H1 (cell line): Measurements from ENCODE around the gene RBM5. TPM values are rescaled to one million over a fixed set of nuclear protein-coding genes. Genes with fewer than 3 reads are reported as not detected.
A peak's percentile ranks its signal among the peaks of the same experiment; 100 is the strongest.

Experiments used
- CTCF ChIA-PET: fragments of 300-600 bp; sonication (Branson Sonifier 250); formaldehyde crosslinking; loops from one replicate; lab custom pipeline; 2021; ENCODE audit not compliant: partially characterized antibody; lab: Charles Lee
- POLR2A ChIA-PET: fragments of 300-600 bp; sonication (Branson Sonifier 250); formaldehyde crosslinking; loops from one replicate; lab custom pipeline; 2021; ENCODE audit warnings: inconsistent platforms; ENCODE audit not compliant: partially characterized antibody; lab: Charles Lee
- DNase-seq, 2 experiments: peaks; one replicate each; pipeline versions ENCODE4 v3.0.0 to v3.0.0-alpha.2; 2010 to 2022; ENCODE audit warnings: low spot score in 2 of 2, low read depth in 1 of 2, mixed read lengths in 1 of 2
- FAIRE-seq: peaks from 2 replicates; lab custom pipeline; 2011; peaks lifted over from hg19 to GRCh38; lab: Jason Lieb, UNC
- H2AFZ ChIP-seq: 2 replicates; pipeline ENCODE4 v1.8.1; 2012; ENCODE audit warnings: low read length, inconsistent platforms
- H2AK5ac ChIP-seq: 2 replicates; pipeline ENCODE4 v1.6.1; 2013; ENCODE audit warnings: low read depth, low read length
- H2BK120ac ChIP-seq: replicated peaks from 2 replicates; pipeline ENCODE3; 2013; ENCODE audit warnings: low read depth, low read length, inconsistent platforms
- H2BK12ac ChIP-seq: 2 replicates; pipeline ENCODE4 v1.6.1; 2013; ENCODE audit warnings: low read depth, low read length
- H2BK15ac ChIP-seq: 2 replicates; pipeline ENCODE4 v1.6.1; 2013; ENCODE audit warnings: low read length
- H2BK20ac ChIP-seq: 2 replicates; pipeline ENCODE4 v1.6.1; 2013; ENCODE audit warnings: low read length
- H2BK5ac ChIP-seq: 2 replicates; pipeline ENCODE4 v1.6.1; 2013; ENCODE audit warnings: low read depth, low read length
- H3K14ac ChIP-seq: 2 replicates; pipeline ENCODE4 v1.6.1; 2013; ENCODE audit warnings: inconsistent platforms; ENCODE audit not compliant: insufficient read length
- H3K18ac ChIP-seq: 2 replicates; pipeline ENCODE4 v1.6.1; 2013; ENCODE audit warnings: low read length; ENCODE audit errors: extremely low read depth
- H3K23ac ChIP-seq: 2 replicates; pipeline ENCODE4 v1.6.1; 2013; ENCODE audit warnings: inconsistent platforms; ENCODE audit not compliant: insufficient read length
- H3K23me2 ChIP-seq: 2 replicates; pipeline ENCODE4 v1.6.1; 2013; ENCODE audit warnings: low read depth, low read length
- H3K27ac ChIP-seq: 2 replicates; pipeline ENCODE4 v1.6.1; 2011; ENCODE audit warnings: low read depth, low read length, inconsistent platforms
- H3K27me3 ChIP-seq, 4 experiments: replicated peaks in 1 of 4; 1 replicate in 1 of 4; 2 replicates in 3 of 4; pipeline versions ENCODE4 v1.6.1 to v1.8.1; 2011 to 2013; ENCODE audit warnings: low read length in 3 of 4, mild to moderate bottlenecking in 3 of 4, inconsistent platforms in 2 of 4, mixed read lengths in 2 of 4, moderate library complexity in 1 of 4; ENCODE audit not compliant: control insufficient read depth in 3 of 4, insufficient read depth in 3 of 4; ENCODE audit errors: extremely low read depth in 1 of 4
- H3K36me3 ChIP-seq, 4 experiments: 2 replicates each; pipeline versions ENCODE4 v1.6.1 to v1.8.1; 2011 to 2013; ENCODE audit warnings: mild to moderate bottlenecking in 4 of 4, low read length in 3 of 4, moderate library complexity in 2 of 4, control low read depth in 1 of 4, inconsistent platforms in 1 of 4; ENCODE audit not compliant: insufficient read depth in 4 of 4, control insufficient read depth in 2 of 4
- H3K4ac ChIP-seq: replicated peaks from 2 replicates; pipeline ENCODE3; 2013; ENCODE audit warnings: low read length, low read depth, mixed read lengths, inconsistent platforms; ENCODE audit not compliant: insufficient read length
- H3K4me1 ChIP-seq, 4 experiments: replicated peaks in 1 of 4; 1 replicate in 1 of 4; 2 replicates in 3 of 4; pipeline versions ENCODE4 v1.6.1 to v1.8.1; 2011 to 2013; ENCODE audit warnings: low read length in 3 of 4, inconsistent platforms in 2 of 4, mixed read lengths in 1 of 4; ENCODE audit not compliant: insufficient read depth in 4 of 4, control insufficient read depth in 3 of 4
- H3K4me2 ChIP-seq, 2 experiments: 2 replicates each; pipeline versions ENCODE4 v1.6.1 to v1.8.1; 2011 to 2013; ENCODE audit warnings: low read depth in 2 of 2, low read length in 2 of 2, control low read depth in 1 of 2, inconsistent platforms in 1 of 2, mild to moderate bottlenecking in 1 of 2; ENCODE audit not compliant: insufficient read depth in 1 of 2
- H3K4me3 ChIP-seq, 4 experiments: fragments of 200-600, 300-600 bp in 1 of 4; sonication (generic), shearing (Covaris generic), sonication (Bioruptor Twin) in 1 of 4; 2 replicates each; pipeline versions ENCODE4 v1.5.1 to v1.8.1; 2011 to 2016; ENCODE audit warnings: low read length in 4 of 4, low read depth in 3 of 4, control low read depth in 2 of 4, inconsistent platforms in 2 of 4, mild to moderate bottlenecking in 2 of 4, mixed read lengths in 1 of 4, moderate library complexity in 1 of 4; ENCODE audit not compliant: insufficient read depth in 2 of 4; ENCODE audit errors: extremely low read depth in 1 of 4
- H3K56ac ChIP-seq: replicated peaks from 2 replicates; pipeline ENCODE3; 2013; ENCODE audit warnings: low read depth, mild to moderate bottlenecking, mixed read lengths, low read length, inconsistent platforms; ENCODE audit not compliant: insufficient read length
- H3K79me1 ChIP-seq: 2 replicates; pipeline ENCODE4 v1.6.1; 2013; ENCODE audit warnings: low read depth, low read length, control low read depth
- H3K79me2 ChIP-seq, 2 experiments: 2 replicates each; pipeline versions ENCODE4 v1.6.1 to v1.8.1; 2012 to 2013; ENCODE audit warnings: low read length in 2 of 2, mild to moderate bottlenecking in 2 of 2, inconsistent platforms in 1 of 2; ENCODE audit not compliant: insufficient read depth in 2 of 2, control insufficient read depth in 1 of 2
- H3K9ac ChIP-seq, 4 experiments: replicated peaks in 1 of 4; 1 replicate in 1 of 4; 2 replicates in 3 of 4; pipeline versions ENCODE4 v1.6.1 to v1.8.1; 2011 to 2013; ENCODE audit warnings: low read depth in 3 of 4, low read length in 3 of 4, control low read depth in 2 of 4, mild to moderate bottlenecking in 2 of 4, moderate library complexity in 2 of 4, inconsistent platforms in 1 of 4; ENCODE audit errors: extremely low read depth in 1 of 4
- H3K9me3 ChIP-seq, 2 experiments: 2 replicates each; pipeline versions ENCODE4 v1.6.1 to v1.8.1; 2012 to 2013; ENCODE audit warnings: mild to moderate bottlenecking in 2 of 2, moderate library complexity in 2 of 2, control low read depth in 1 of 2, inconsistent platforms in 1 of 2, low read depth in 1 of 2, low read length in 1 of 2, mixed read lengths in 1 of 2; ENCODE audit not compliant: insufficient read depth in 2 of 2
- H4K20me1 ChIP-seq, 2 experiments: replicated peaks in 1 of 2; 2 replicates each; pipeline versions ENCODE3 to v1.8.1; 2011 to 2013; ENCODE audit warnings: inconsistent platforms in 2 of 2, low read length in 2 of 2, mild to moderate bottlenecking in 1 of 2; ENCODE audit not compliant: insufficient read depth in 2 of 2, control insufficient read depth in 1 of 2
- H4K5ac ChIP-seq: 2 replicates; pipeline ENCODE4 v1.6.1; 2013; ENCODE audit warnings: low read length, low read depth, mixed read lengths, inconsistent platforms; ENCODE audit not compliant: insufficient read length
- H4K8ac ChIP-seq: 2 replicates; pipeline ENCODE4 v1.8.0; 2013; ENCODE audit warnings: mild to moderate bottlenecking, moderate library complexity, low read length, inconsistent platforms; ENCODE audit not compliant: insufficient read depth; ENCODE audit errors: extremely low read depth
- H4K91ac ChIP-seq: replicated peaks from 2 replicates; pipeline ENCODE3; 2013; ENCODE audit warnings: low read length, mixed read lengths, inconsistent platforms; ENCODE audit not compliant: insufficient read length
- ASH2L ChIP-seq: fragments of 200-600, 300-600 bp; sonication (generic); IDR thresholded peaks from one replicate; pipeline ENCODE4 v1.7.1; 2017; ENCODE audit warnings: low read length
- CREB1 ChIP-seq: IDR thresholded peaks from 2 replicates; pipeline ENCODE4 v1.6.1; 2012; ENCODE audit warnings: inconsistent platforms
- GTF2F1 ChIP-seq: IDR thresholded peaks from 2 replicates; pipeline ENCODE4 v1.6.1; 2012; ENCODE audit warnings: low read depth, low read length, improper control_type of control experiment, borderline replicate concordance
- JUN ChIP-seq: IDR thresholded peaks from 2 replicates; pipeline ENCODE4 v1.6.1; 2011; ENCODE audit warnings: low read depth, mild to moderate bottlenecking, improper control_type of control experiment, low read length
- KDM5A ChIP-seq: fragments of 200-600 bp; IDR thresholded peaks from 2 replicates; pipeline ENCODE4 v1.7.1; 2012; ENCODE audit warnings: mild to moderate bottlenecking, low read length, inconsistent platforms, mixed read lengths
- SIX5 ChIP-seq: IDR thresholded peaks from 2 replicates; pipeline ENCODE4 v1.6.1; 2011; ENCODE audit warnings: mild to moderate bottlenecking, low read depth, low read length
- TBP ChIP-seq: IDR thresholded peaks from 2 replicates; pipeline ENCODE4 v1.6.1; 2011; ENCODE audit warnings: low read depth, low read length, improper control_type of control experiment
- ZNF274 ChIP-seq: IDR thresholded peaks from 2 replicates; pipeline ENCODE4 v1.7.0; 2012; ENCODE audit warnings: low read length, borderline replicate concordance; ENCODE audit errors: extremely low read depth
- WGBS, 2 experiments: shearing (Covaris generic) in 1 of 2; methylation state at CpG; one replicate each; pipeline versions ENCODE4 v1.1.6 to v1.1.7; 2013 to 2015; ENCODE audit warnings: low lambda C conversion rate in 2 of 2, mixed read lengths in 2 of 2, inconsistent platforms in 1 of 2, low coverage in 1 of 2, missing lambda C conversion rate in 1 of 2; ENCODE audit not compliant: insufficient replicate concordance in 2 of 2, insufficient coverage in 1 of 2, insufficient read length in 1 of 2; ENCODE audit errors: extremely low coverage in 1 of 2, missing lambda C conversion rate in 1 of 2; 5-methylcytosine and 5-hydroxymethylcytosine counted together
- polyA plus RNA-seq, 7 experiments: library from polyadenylated mRNA; depleted of rRNA in 3 of 7; stranded (reverse) in 5 of 7; unstranded in 2 of 7; fragments of >200 nt in 5 of 7; fragments of 200-250 nt in 2 of 7; gene quantifications; 1 replicate in 5 of 7; 2 replicates in 1 of 7; 4 replicates in 1 of 7; pipeline versions ENCODE4 v1.2.1 to v1.2.3, GENCODE V29; 2011 to 2013; ENCODE audit warnings: missing spikeins in 2 of 7, mixed read lengths in 2 of 7
- total RNA-seq: library from RNA; stranded (reverse); fragmentation: NEBNext Ultra II Directional; extraction: Animal tissue kit (Norgen Biotek cat#: 25700); gene quantifications from 2 replicates; pipeline ENCODE4 v1.2.1, GENCODE V29; 2021

The RBM5 gene
- total and polyA plus RNA-seq, 2 of the 8 experiments (the other 6 are each of a cell fraction or from before 2014, with no cell fraction given): 82.7 to 144 TPM

DNA sequence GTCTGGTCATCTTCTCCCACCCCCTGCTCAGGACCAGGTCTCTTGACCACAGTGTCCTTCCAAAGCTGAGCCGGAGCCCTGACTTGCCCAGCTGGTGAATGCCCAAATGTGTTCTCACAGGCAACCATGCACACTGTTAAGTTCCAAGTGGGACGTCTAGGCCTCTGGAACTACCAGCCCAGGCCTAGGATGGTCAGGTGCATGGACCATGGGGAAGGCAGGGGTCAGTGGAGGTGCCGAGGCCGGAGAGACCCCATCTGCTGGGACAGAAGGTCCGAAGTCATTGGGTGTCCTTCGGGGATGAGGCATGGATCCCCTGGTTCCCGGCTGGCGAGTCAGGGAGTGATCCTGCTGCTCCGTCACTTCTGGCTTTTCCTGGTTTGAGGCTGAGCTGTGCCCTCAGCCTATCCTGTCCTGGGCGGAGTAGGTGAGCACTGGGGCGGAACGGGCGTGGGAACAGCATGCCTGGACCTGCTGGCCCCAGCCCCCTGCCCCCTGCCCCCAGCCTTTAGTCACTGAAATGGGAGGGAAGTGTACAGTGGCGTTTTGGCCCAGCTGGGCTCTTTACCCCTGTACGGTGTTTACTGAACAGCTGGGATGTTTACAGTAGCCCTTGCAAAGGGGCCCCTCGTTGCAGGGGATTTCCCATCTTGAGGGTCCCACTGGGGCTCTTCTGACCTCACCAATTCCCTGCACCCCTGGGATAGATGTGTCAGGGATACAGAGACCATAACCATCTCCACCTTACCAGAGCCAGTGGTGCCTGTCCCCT is 78.5 kb downstream of the RBM5 start:
- POLR2A ChIA-PET: interaction anchor here (1.4 to 3.3 kb wide), 4 partner anchors 9 to 46 kb away, joined by 3 to 19 read pairs (median 9); no protein-coding TSS in a partner anchor
- H3K4me3 ChIP-seq: no peak overlapping the region
- H3K23ac ChIP-seq: no peak overlapping the region
- FAIRE-seq: no peak
- no peak overlapping the region for H3K14ac ChIP-seq
- TF ChIP-seq SIX5 (no peak), GTF2F1 (no peak), KDM5A (no peak), ASH2L (no peak), TBP (no peak), JUN (no peak), ZNF274 (no peak), CREB1 (no peak)
- TF ChIP-seq, all 59 proteins: peak for 0
- H3K56ac ChIP-seq: no peak overlapping the region
- no peak overlapping the region; a peak in 1 of 4 replicates for H3K4me2 ChIP-seq
- no peaks in the 10 kb centered on the region for H3K9me3 ChIP-seq
- peak overlapping the region; percentile 0; the same call in 1 of the 2 replicates for H3K27ac ChIP-seq
- peaks cover 30% of the 10 kb centered on the region for H3K79me1 ChIP-seq
- H2BK15ac ChIP-seq: peak overlapping the region; percentile 61; the same call in 1 of the 2 replicates
- H2BK20ac ChIP-seq: peak overlapping the region; percentile 61; the same call in 1 of the 2 replicates
- H3K4me1 ChIP-seq: peaks cover 0 to 28% (median 20%) of the 10 kb centered on the region in 4 experiments; a peak in 6 of 7 replicates
- no peak overlapping the region; the same call in 1 of the 2 replicates for H4K8ac ChIP-seq
- no peak overlapping the region for H3K9ac ChIP-seq
- H3K18ac ChIP-seq: no peak overlapping the region
- H3K79me2 ChIP-seq: peaks cover 0 to 20% of the 10 kb centered on the region in 2 experiments; a peak in 2 of 4 replicates
- 89% methylated on average over 15 of the region's 16 CpGs; no CpG with 5 or more reads in 1 of the 2 experiments for WGBS, 2 experiments
- no peak overlapping the region for H4K91ac ChIP-seq
- no peak for DNase-seq
- 0 out of 2 replicates have a peak overlapping the region, but pooled peaks have one; percentile 6 for H2AK5ac ChIP-seq
- peaks cover 0 to 11% (median 2%) of the 10 kb centered on the region in 4 experiments; a peak in 2 of 8 replicates for H3K36me3 ChIP-seq
- no peak overlapping the region for H2BK120ac ChIP-seq
- H2BK12ac ChIP-seq: 0 out of 2 replicates have a peak overlapping the region, but pooled peaks have one; percentile 40
- H3K4ac ChIP-seq: no peak overlapping the region
- no peaks in the 10 kb centered on the region for H3K27me3 ChIP-seq
- H3K23me2 ChIP-seq: no peaks in the 10 kb centered on the region
- no peak overlapping the region for H4K5ac ChIP-seq
- H2BK5ac ChIP-seq: peak overlapping the region; percentile 87
- H2AFZ ChIP-seq: no peak overlapping the region
- CTCF ChIA-PET: interaction anchor here (0.6 to 25.0 kb wide), 4 partner anchors 24 to 79 kb away, joined by 3 to 299 read pairs (median 98); partner anchors contain the start of gene GNAT1
- peaks cover 6 to 15% of the 10 kb centered on the region in 2 experiments for H4K20me1 ChIP-seq
